Panc1 (cell line): ENCODE results near the gene KAZN. TPM values are rescaled to one million over a fixed set of nuclear protein-coding genes. Genes with fewer than 3 reads are reported as not detected.

Source experiments
- ATAC-seq: fragments of 200-7000 bp; cut with Tn5 transposase; 2 replicates; pipeline ENCODE4 v1.9.1; 2020; ENCODE audit warnings: mild to moderate bottlenecking, moderate library complexity
- BruUV-seq: library from RNA; stranded (reverse); fragments of 400-500 nt; replicated peaks from 2 replicates; lab custom pipeline; 2021; lab: Mats Ljungman, UMichigan
- CTCF ChIA-PET: fragments of 300-600 bp; sonication (Branson Sonifier 250); formaldehyde crosslinking; loops from one replicate; lab custom pipeline; 2022; ENCODE audit warnings: antibody characterized with exemption; lab: Charles Lee
- POLR2A ChIA-PET: fragments of 300-600 bp; sonication (Branson Sonifier 250); formaldehyde crosslinking; loops from one replicate; lab custom pipeline; 2022; ENCODE audit warnings: antibody characterized with exemption; lab: Charles Lee
- DNase-seq: peaks from one replicate; pipeline ENCODE4 v3.0.0-alpha.2; 2010; ENCODE audit warnings: low read depth, low spot score
- H3K27ac ChIP-seq: 2 replicates; pipeline ENCODE4 v1.5.1; 2011; ENCODE audit warnings: mild to moderate bottlenecking, low read length, inconsistent platforms
- H3K27me3 ChIP-seq: fragments of 200-500 bp; sonication (Bioruptor generic); 2 replicates; pipeline ENCODE4 v1.6.0; 2014; ENCODE audit warnings: low read length, inconsistent platforms; ENCODE audit not compliant: control insufficient read depth, insufficient read depth
- H3K36me3 ChIP-seq: fragments of 200-500 bp; sonication (Bioruptor generic); 2 replicates; pipeline ENCODE4 v1.5.1; 2014; ENCODE audit warnings: inconsistent platforms, mild to moderate bottlenecking, low read length, moderate library complexity; ENCODE audit not compliant: control insufficient read depth, insufficient read depth
- H3K4me1 ChIP-seq: 2 replicates; pipeline ENCODE4 v1.5.1; 2011; ENCODE audit warnings: inconsistent platforms, mild to moderate bottlenecking, low read length, moderate library complexity; ENCODE audit not compliant: control insufficient read depth, insufficient read depth
- H3K4me3 ChIP-seq, 2 experiments: 2 replicates each; pipeline ENCODE4 v1.5.1; 2011 to 2012; ENCODE audit warnings: low read depth in 2 of 2, low read length in 2 of 2, mild to moderate bottlenecking in 2 of 2, inconsistent platforms in 1 of 2, moderate library complexity in 1 of 2
- H3K9me3 ChIP-seq: fragments of 200-500 bp; sonication (Bioruptor generic); 2 replicates; pipeline ENCODE4 v1.5.1; 2014; ENCODE audit warnings: low read depth, mild to moderate bottlenecking, inconsistent platforms, low read length, moderate library complexity; ENCODE audit not compliant: control insufficient read depth, insufficient read depth
- CTCF ChIP-seq: fragments of 450-650 bp; IDR thresholded peaks from 2 replicates; pipeline ENCODE4 v1.5.1; 2017; ENCODE audit warnings: mild to moderate bottlenecking
- POLR2AphosphoS5 ChIP-seq: IDR thresholded peaks from 2 replicates; pipeline ENCODE4 v1.6.1; 2012; ENCODE audit warnings: mild to moderate bottlenecking, low read depth, low read length, moderate library complexity
- SIN3A ChIP-seq: IDR thresholded peaks from 2 replicates; pipeline ENCODE4 v1.6.1; 2012; ENCODE audit warnings: low read depth, mild to moderate bottlenecking, low read length, moderate library complexity, borderline replicate concordance; ENCODE audit not compliant: insufficient read depth
- TCF7L2 ChIP-seq: IDR thresholded peaks from 2 replicates; pipeline ENCODE4 v1.6.1; 2011; ENCODE audit warnings: mild to moderate bottlenecking, low read depth, low read length, inconsistent platforms
- in situ Hi-C: cut with HindIII; loops from 2 replicates; pipeline ENCODE4 v1.10.0; 2016; ENCODE audit warnings: low sequenced_read_pairs, low pct_unique_long_range_greater_than_20kb
- intact Hi-C: fragments of 100-400 bp; cut with micrococcal nuclease; formaldehyde crosslinking; loops from one replicate; pipeline ENCODE4 v1.10.0; 2022; ENCODE audit not compliant: unreplicated experiment
- total RNA-seq: library from RNA; stranded (reverse); gene quantifications from one replicate; pipeline ENCODE4 v1.2.1, GENCODE V29; 2021; ENCODE audit not compliant: unreplicated experiment
- TF ChIP-seq, protein P1 (sequence below), 2 experiments: IDR thresholded peaks; 2 replicates each; pipeline ENCODE4 v1.6.1; 2011 to 2012; ENCODE audit warnings: low read depth in 2 of 2, control low read depth in 1 of 2, low read length in 1 of 2, mild to moderate bottlenecking in 1 of 2, moderate library complexity in 1 of 2; ENCODE audit not compliant: insufficient read depth in 1 of 2

KAZN gene
- total RNA-seq, 1 experiment from 2014 or later: 6.6 TPM

DNA sequence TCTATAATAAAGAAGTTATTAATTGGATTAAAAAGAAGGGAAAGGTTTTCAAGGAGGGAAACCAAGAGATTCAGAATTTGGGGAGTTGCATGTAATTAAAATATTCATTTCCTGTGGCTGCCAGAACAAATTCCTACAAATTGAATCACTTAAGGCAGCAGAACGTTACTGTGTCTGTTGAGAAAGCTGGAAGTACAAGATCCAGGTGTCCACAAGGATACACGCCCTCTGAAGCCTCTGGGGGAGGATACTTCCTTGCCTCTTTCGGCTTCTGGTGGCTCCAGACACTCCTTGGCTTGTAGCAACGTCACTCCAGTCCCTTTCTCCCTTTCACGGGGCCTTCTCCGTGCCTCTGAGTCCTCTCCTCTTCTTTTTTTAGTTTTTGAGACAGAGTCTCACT, 67.9 kb downstream of the KAZN start:
- Histone ChIP-seq H3K27ac (no peak overlapping the region), H3K27me3 (0 out of 2 replicates have a peak, but pooled peaks cover 2% of the 10 kb centered on the region), H3K36me3 (no peaks in the 10 kb centered on the region), H3K4me3 (no peak overlapping the region), H3K4me1 (no peaks in the 10 kb centered on the region), H3K9me3 (no peaks in the 10 kb centered on the region)
- DNase-seq: no peak
- intact Hi-C loops (no loop called here), in situ Hi-C loops (no loop called here)
- no peak for TF ChIP-seq SIN3A
- TF ChIP-seq, protein P1, sequence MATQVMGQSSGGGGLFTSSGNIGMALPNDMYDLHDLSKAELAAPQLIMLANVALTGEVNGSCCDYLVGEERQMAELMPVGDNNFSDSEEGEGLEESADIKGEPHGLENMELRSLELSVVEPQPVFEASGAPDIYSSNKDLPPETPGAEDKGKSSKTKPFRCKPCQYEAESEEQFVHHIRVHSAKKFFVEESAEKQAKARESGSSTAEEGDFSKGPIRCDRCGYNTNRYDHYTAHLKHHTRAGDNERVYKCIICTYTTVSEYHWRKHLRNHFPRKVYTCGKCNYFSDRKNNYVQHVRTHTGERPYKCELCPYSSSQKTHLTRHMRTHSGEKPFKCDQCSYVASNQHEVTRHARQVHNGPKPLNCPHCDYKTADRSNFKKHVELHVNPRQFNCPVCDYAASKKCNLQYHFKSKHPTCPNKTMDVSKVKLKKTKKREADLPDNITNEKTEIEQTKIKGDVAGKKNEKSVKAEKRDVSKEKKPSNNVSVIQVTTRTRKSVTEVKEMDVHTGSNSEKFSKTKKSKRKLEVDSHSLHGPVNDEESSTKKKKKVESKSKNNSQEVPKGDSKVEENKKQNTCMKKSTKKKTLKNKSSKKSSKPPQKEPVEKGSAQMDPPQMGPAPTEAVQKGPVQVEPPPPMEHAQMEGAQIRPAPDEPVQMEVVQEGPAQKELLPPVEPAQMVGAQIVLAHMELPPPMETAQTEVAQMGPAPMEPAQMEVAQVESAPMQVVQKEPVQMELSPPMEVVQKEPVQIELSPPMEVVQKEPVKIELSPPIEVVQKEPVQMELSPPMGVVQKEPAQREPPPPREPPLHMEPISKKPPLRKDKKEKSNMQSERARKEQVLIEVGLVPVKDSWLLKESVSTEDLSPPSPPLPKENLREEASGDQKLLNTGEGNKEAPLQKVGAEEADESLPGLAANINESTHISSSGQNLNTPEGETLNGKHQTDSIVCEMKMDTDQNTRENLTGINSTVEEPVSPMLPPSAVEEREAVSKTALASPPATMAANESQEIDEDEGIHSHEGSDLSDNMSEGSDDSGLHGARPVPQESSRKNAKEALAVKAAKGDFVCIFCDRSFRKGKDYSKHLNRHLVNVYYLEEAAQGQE (IDR thresholded peaks at IDR 0.05; ENCODE audit: insufficient read depth in 1 of 2, low read depth in 2 of 2, low read length in 1 of 2): no peak
- TF ChIP-seq CTCF: no peak
- TF ChIP-seq TCF7L2: no peak
- TF ChIP-seq POLR2AphosphoS5: no peak
- BruUV-seq: no TSS peak
- CTCF ChIA-PET: no interaction called here
- POLR2A ChIA-PET: interaction anchor here (0.7 kb wide), 1 partner anchor 24 kb away, joined by 6 read pairs; no protein-coding TSS in a partner anchor
- ATAC-seq: no peak

DNA sequence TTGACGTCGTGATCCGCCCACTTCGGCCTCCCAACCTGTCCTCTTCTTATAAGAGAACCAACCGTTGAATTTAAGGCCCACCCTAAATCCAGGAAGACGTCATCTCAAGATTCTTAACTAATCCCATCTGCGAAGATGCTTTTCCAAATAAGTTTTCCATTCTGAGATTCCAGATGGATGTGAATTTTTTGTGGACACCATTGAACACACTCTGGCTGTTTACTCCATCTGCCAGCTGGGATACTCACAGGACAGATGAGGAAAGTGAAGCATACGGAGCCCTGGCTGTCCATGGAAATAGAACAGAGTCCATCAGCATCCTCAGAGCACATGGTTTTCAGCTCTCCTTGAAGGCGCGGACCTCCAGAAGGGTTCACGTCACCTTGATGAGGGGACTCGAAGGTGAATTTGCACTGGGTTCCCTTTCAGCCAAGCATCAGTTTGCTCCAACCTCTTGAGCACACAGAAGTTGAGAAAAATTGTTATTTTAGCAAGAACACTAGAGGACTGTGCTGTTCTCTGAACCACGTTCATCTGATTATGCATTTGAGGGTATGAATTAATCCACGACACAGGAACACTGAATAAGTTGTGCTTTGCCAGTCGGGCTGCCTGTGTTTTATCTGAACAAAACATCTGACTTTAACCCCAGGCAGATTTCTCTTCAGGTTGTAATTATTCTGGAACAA, 68.6 kb downstream of the KAZN start:
- ChIA-PET CTCF (no interaction called here), POLR2A (no interaction called here)
- no peak overlapping the region for H3K27ac ChIP-seq
- ATAC-seq: no peak
- H3K9me3 ChIP-seq: no peaks in the 10 kb centered on the region
- BruUV-seq: no TSS peak
- no peaks in the 10 kb centered on the region for H3K4me1 ChIP-seq
- intact Hi-C loops: no loop called here
- H3K27me3 ChIP-seq: 0 out of 2 replicates have a peak, but pooled peaks cover 2% of the 10 kb centered on the region
- no peak for DNase-seq
- H3K36me3 ChIP-seq: no peaks in the 10 kb centered on the region
- in situ Hi-C loops: no loop called here
- TF ChIP-seq TCF7L2 (no peak), SIN3A (no peak), POLR2AphosphoS5 (no peak), CTCF (no peak)
- TF ChIP-seq, protein P1 (IDR thresholded peaks at IDR 0.05; ENCODE audit: insufficient read depth in 1 of 2, low read depth in 2 of 2, low read length in 1 of 2): no peak
- no peak overlapping the region for H3K4me3 ChIP-seq
